WERI-Rb-1 (cell line): Measurements from ENCODE around the gene APP.
A peak's percentile ranks its signal among the peaks of the same experiment; 100 is the strongest.

Experiments
- DNase-seq: peaks from one replicate; pipeline ENCODE4 v3.0.0-alpha.2; 2020
- H3K27ac ChIP-seq: fragments of 250-450 bp; sonication (Bioruptor Pico); 2 replicates; pipeline ENCODE4 v1.5.1; 2020; ENCODE audit warnings: mild to moderate bottlenecking, moderate library complexity
- H3K27me3 ChIP-seq: fragments of 250-450 bp; sonication (Bioruptor Pico); 2 replicates; pipeline ENCODE4 v1.5.1; 2021; ENCODE audit warnings: mild to moderate bottlenecking, low read depth, moderate library complexity; ENCODE audit not compliant: insufficient read depth, severe bottlenecking
- H3K36me3 ChIP-seq: fragments of 250-450 bp; sonication (Bioruptor Pico); 2 replicates; pipeline ENCODE4 v1.5.1; 2020; ENCODE audit warnings: mild to moderate bottlenecking, moderate library complexity
- H3K4me3 ChIP-seq: 2 replicates; pipeline ENCODE4 v1.5.1; 2011; ENCODE audit warnings: low read depth, mild to moderate bottlenecking, control low read depth, low read length
- H3K9me3 ChIP-seq: fragments of 250-450 bp; sonication (Bioruptor Pico); 2 replicates; pipeline ENCODE4 v1.5.1; 2021; ENCODE audit warnings: mild to moderate bottlenecking, moderate library complexity; ENCODE audit not compliant: severe bottlenecking
- TF ChIP-seq, protein P1 (sequence below): IDR thresholded peaks from 2 replicates; pipeline ENCODE4 v1.5.1; 2011; ENCODE audit warnings: low read depth, mild to moderate bottlenecking, control low read depth, inconsistent platforms, low read length

The APP gene

DNA sequence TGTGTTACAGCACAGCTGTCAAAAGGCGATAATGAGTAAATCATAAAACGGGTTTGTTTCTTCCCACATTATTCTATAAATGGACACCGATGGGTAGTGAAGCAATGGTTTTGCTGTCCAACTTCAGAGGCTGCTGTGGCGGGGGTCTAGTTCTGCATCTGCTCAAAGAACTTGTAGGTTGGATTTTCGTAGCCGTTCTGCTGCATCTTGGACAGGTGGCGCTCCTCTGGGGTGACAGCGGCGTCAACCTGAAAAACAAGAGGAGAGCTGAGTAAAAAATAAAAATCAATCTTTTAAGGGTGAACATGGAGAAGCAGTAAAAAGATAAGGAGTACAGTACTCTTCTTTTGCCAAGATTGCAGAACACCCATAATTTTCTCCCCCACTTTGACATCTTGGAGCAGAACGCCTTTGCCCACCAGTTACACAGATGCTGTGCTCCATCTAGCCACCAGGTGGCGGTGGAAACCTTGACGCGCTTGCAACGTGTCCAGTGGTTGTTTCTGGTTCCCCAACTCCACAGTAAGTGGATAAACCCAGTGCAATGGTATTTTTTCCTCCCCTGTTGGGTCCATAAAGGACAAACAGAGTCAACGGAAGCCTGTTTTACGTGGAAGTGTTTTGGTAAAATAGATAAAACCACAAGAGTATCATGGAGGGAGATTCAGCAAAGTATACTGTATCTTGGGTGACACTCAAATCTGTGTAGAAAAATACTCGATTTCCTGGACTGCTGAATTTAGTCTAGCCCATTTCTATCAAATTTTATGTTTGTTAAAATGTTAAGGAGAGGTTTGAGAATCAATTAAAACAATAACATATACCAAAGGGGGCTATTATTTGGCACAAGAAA is 288.8 kb downstream of the APP start:
- Histone ChIP-seq H3K27ac (no peak overlapping the region), H3K9me3 (no peaks in the 10 kb centered on the region), H3K4me3 (no peak overlapping the region), H3K27me3 (no peaks in the 10 kb centered on the region), H3K36me3 (peaks cover 62% of the 10 kb centered on the region)
- TF ChIP-seq, protein P1, sequence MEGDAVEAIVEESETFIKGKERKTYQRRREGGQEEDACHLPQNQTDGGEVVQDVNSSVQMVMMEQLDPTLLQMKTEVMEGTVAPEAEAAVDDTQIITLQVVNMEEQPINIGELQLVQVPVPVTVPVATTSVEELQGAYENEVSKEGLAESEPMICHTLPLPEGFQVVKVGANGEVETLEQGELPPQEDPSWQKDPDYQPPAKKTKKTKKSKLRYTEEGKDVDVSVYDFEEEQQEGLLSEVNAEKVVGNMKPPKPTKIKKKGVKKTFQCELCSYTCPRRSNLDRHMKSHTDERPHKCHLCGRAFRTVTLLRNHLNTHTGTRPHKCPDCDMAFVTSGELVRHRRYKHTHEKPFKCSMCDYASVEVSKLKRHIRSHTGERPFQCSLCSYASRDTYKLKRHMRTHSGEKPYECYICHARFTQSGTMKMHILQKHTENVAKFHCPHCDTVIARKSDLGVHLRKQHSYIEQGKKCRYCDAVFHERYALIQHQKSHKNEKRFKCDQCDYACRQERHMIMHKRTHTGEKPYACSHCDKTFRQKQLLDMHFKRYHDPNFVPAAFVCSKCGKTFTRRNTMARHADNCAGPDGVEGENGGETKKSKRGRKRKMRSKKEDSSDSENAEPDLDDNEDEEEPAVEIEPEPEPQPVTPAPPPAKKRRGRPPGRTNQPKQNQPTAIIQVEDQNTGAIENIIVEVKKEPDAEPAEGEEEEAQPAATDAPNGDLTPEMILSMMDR: peak; percentile 95
- peak; percentile 75 for DNase-seq

DNA sequence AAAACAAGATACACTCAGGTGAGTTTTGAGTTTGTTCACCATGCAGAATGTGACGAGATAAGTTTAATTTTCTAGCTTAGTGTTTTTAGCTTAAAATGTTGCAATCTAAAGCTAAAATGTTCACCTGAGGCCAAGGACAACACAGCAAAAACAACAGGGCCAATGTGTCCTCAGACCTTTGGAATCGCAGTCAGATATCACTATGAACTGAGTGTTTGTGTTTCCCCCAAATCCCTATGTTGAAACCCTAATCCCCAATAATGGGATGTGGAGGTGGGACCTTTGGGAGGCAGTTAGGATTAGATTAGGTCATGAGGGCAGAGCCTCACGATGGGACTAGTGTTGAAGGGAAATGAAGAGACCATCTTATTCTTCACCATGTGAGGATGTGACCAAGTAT is 291.4 kb downstream of the APP start:
- peaks cover 44% of the 10 kb centered on the region for H3K36me3 ChIP-seq
- TF ChIP-seq, protein P1: no peak

DNA sequence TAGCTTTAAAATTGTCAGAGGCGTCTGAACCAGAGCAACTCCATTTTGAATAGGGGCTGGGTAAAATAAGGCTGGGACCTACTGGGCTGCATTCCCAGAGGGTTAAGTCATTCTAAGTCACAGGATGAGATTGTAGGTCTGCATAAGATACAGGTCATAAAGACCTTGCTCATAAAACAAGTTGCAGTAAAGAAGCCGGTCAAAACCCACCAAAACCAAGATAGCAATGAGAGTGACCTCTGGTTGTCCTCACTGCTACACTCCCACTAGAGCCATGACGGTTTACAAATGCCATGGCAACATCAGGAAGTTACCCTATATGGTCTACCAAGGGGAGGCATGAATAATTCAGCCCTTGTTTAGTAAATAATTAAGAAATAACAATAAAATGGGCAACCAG is 292.2 kb downstream of the APP start:
- Histone ChIP-seq H3K9me3 (no peaks in the 10 kb centered on the region), H3K27ac (no peak overlapping the region), H3K36me3 (peaks cover 36% of the 10 kb centered on the region), H3K4me3 (no peak overlapping the region), H3K27me3 (no peaks in the 10 kb centered on the region)
- no peak for DNase-seq
- TF ChIP-seq, protein P1: no peak

More for the DNA sequence above, 291.4 kb downstream of the APP start:
- Histone ChIP-seq H3K27ac (no peak overlapping the region), H3K27me3 (no peaks in the 10 kb centered on the region), H3K9me3 (no peaks in the 10 kb centered on the region), H3K4me3 (no peak overlapping the region)
- no peak for DNase-seq

DNA sequence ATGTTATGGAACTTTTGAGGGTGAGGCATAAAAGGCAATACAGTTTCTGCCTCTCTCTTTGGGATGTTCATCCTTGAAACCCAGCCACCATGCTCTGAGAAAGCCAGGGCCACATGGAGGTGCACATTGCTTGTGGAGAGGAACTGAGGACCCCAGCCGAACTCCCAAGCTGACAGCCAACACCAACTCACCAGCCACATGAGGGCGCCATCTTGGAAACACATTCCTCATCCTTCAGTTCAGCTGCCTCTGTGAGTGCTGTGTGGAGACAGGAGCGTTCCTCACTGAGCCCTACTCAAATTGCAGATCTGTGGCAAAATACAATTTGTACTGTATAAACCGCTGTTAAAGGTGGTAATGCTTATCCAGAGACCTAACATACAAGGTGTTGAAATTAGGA is 298.3 kb downstream of the APP start:
- DNase-seq: peak; percentile 25
- Histone ChIP-seq H3K36me3 (no peaks in the 10 kb centered on the region), H3K4me3 (no peak overlapping the region), H3K27me3 (no peaks in the 10 kb centered on the region), H3K9me3 (no peaks in the 10 kb centered on the region), H3K27ac (no peak overlapping the region)
- TF ChIP-seq, protein P1: peak; percentile 56

DNA sequence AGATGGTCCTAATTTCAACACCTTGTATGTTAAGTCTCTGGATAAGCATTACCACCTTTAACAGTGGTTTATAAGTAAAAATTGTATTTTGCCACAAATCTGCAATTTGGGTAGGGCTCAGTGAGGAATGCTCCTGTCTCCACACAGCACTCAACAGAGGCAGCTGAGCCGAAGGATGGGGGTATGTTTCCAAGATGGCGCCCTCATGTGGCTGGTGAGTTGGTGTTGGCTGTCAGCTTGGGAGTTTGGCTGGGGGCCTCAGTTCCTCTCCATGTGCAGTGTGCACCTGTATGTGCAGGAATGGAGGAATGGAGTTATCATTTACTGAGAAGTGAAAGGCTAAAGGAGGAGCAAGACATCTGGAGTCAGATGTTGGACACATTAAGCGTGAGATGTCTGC is 299.0 kb downstream of the APP start:
- Histone ChIP-seq H3K4me3 (no peak overlapping the region), H3K36me3 (no peaks in the 10 kb centered on the region), H3K27me3 (no peaks in the 10 kb centered on the region), H3K27ac (no peak overlapping the region), H3K9me3 (no peaks in the 10 kb centered on the region)
- peak; percentile 33 for DNase-seq
- TF ChIP-seq, protein P1: peak; percentile 55

DNA sequence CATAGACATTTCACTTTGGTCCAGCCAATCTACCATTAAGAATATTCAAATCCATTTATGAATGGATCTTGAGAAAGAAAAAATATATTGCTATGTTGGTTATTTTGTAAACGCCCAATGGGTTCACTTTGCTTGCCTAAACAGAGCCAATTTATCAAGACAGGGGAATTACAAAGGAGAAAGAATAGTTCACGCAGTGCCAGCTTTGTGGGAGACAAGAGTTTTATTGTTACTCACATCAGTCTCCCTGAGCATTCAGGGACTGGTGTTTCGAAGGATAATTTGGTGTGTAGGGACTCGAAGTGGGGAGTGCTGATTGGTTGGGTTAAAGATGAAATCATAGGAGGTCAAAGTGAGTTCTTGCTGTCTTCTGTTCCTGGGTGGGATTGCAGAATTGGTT is 300.5 kb downstream of the APP start:
- H3K9me3 ChIP-seq: no peaks in the 10 kb centered on the region
- H3K27me3 ChIP-seq: no peaks in the 10 kb centered on the region
- DNase-seq: no peak
- H3K4me3 ChIP-seq: no peak overlapping the region
- H3K36me3 ChIP-seq: no peaks in the 10 kb centered on the region
- TF ChIP-seq, protein P1: no peak
- no peak overlapping the region for H3K27ac ChIP-seq
